AG08396 (cell line): ENCODE results near the gene HSD11B1L.

Experiments
- DNase-seq: peaks from one replicate; pipeline ENCODE4 v3.0.0; 2012; ENCODE audit warnings: low spot score, mixed read lengths

HSD11B1L gene

DNA sequence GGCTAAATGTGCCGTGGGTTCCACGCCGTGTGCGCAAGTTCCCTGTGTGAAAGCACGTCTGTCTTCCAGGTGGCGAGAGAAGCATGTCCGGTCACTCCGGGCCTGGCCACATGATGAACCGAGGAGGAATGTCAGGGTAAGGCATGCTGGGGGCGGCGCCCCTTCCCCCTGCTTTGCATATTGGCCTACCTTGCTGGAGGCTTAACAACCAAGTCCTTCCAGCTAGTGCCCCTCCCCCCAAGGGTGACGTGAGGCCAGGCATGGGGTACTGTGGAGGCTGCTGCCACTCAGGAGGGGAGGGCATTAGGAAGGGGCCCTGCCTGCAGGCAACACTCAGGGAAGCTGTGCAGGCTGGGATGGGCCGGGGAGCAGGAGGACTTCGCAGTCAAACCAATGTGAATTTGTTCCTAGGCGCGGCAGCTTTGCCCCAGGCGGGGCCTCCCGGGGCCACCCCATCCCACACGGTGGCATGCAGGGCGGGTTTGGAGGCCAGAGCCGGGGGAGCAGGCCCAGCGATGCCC, 13.0 kb upstream of the HSD11B1L start:
- DNase-seq = no peak

DNA sequence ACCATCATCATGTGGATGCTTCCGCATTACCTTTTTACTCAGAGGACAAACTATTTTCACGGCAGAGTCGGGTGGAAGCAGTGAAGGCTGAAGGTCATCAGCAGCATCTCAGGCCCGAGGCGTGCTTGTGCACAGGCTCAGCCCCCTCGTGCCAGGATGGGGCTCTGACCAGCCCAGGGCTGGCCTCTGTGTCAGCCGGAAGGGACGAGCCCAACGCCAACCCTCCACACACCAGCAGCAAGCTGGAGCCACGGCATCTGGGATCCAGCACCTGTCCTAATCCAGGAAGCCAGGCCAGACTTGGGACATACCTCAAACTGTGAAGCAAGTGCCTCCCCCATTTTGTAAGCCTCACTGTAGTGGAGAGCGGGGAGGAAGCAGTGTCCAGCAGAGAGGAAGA, 11.6 kb upstream of the HSD11B1L start:
- DNase-seq = no peak

DNA sequence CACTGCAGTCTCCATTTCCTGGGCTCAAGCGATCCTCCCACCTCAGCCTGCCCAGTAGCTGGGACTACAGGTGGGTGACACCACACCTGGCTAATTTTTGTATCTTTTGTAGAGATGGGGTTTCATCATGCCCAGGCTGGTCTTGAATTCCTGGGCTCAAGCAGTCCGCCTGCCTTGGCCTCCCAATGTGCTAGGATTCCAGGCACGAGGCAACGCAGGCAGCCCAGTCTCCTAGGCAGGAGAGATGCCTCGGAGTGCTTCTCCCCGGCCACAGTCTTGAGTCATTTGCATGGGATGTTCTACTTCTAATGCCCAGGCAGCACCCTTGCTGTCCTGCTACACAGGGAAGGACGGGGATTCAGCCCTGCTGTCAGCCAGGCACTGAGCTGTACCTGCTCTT, 9.2 kb upstream of the HSD11B1L start:
- no peak for DNase-seq

GRCh38 chr19:5672708-5673459, 7.9 kb upstream of the HSD11B1L start:
- no peak for DNase-seq

GRCh38 chr19:5673752-5674151, 7.1 kb upstream of the HSD11B1L start:
- DNase-seq = no peak

DNA sequence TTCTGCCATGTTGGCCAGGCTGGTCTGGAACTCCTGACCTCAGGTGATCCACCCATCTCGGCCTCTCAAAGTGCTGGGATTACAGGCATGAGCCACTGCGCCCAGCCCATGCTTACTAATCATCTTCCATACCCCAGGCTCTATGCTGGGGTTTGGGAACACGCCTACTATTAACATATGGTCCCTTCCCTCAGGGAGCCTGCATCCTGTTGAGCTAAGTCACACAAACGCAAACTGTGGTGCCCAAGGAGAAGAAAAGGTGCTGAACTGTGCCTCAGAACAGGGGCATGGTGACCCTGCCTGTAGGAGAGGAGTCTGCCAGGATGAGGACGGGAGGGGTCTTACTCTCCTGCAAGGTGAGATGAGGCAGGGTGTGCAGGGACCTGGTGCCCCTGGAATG, 6.1 kb upstream of the HSD11B1L start:
- DNase-seq = no peak

GRCh38 chr19:5676105-5676771, 4.6 kb upstream of the HSD11B1L start:
- DNase-seq = no peak

- DNase-seq = no peak
Observed at GRCh38 chr19:5676772-5677105, 4.1 kb upstream of the HSD11B1L start.

DNA sequence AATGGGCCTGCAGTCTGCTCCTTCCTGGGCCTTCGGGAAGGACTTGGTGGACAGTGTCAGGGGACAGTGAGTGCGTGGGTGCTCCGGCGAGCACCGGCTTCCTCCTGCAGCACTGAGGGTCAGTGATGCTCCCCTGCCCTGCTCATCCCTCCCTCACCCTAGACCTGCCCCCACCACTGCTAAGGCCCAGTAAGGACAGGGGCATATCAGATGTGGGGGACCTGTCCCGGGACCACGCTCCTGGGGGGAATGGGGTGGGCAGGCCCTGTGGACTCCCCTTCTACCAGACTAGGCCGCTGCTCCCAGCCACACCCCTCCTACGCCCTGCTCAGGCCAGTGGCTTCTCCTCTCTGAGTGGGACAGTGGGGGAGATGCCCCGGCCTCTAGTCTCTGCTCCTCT, 3.7 kb upstream of the HSD11B1L start:
- no peak for DNase-seq

- no peak for DNase-seq
Observed at GRCh38 chr19:5677580-5677979, 3.2 kb upstream of the HSD11B1L start.

GRCh38 chr19:5678071-5678718, 2.6 kb upstream of the HSD11B1L start:
- no peak for DNase-seq

GRCh38 chr19:5679289-5680083, 1.3 kb upstream of the HSD11B1L start:
- no peak for DNase-seq

DNA sequence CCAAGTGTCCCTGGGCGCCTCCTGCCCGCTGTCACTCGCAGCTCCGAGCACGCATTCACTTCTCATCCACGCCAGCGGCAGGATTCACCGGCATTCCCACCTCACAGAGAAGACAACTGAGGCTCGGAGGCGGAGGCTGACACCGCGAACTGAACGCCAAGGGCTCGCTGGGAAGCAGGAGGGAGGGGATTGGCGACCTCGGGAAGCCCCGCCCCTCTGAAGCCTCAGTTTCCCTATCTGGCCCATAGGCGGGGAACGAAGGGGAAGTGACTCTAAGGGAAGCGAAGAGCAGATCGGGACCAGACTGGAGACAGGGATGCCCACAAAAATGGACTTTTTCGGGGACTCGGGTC, 767 bp upstream of the HSD11B1L start:
- peak; percentile 55 for DNase-seq

DNA sequence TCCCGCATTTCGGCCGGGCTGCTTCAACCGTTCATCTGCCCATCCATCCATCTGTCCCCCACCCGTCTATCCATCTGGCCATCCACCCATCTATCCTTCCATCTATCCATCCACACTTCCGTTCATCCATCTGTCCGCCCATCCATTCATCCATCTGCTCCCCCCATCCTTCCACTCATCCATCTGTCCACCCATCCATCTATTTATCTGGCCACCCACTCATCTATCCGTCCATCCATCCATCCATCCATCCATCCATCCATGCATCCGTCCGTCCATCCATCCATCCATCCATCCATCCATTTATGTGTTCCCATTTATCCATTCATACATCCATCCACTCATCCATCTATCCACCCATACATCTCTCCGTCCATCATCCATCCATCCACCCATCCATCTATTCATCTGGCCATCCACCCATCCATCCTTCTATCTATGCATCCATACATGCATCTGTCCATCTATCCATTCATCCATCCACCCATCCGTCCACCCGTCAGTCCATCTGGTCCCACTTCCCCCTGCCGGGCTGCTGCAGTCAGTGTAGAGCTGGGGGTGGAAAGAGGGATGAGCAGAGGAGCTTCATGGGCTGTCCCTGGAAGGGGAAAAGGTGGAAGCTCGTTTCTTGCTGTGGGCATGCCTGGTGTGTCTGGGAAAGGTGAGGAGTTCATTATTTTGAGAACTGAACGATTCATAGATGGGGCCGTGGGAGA, 722 bp downstream of the HSD11B1L start:
- DNase-seq = no peak

- DNase-seq = no peak
Observed at GRCh38 chr19:5682107-5682482, 1.3 kb downstream of the HSD11B1L start.

- DNase-seq = no peak
Observed at GRCh38 chr19:5683177-5683886, 2.5 kb downstream of the HSD11B1L start.

- DNase-seq = no peak
Observed at GRCh38 chr19:5684694-5685430, 4.0 kb downstream of the HSD11B1L start.

DNA sequence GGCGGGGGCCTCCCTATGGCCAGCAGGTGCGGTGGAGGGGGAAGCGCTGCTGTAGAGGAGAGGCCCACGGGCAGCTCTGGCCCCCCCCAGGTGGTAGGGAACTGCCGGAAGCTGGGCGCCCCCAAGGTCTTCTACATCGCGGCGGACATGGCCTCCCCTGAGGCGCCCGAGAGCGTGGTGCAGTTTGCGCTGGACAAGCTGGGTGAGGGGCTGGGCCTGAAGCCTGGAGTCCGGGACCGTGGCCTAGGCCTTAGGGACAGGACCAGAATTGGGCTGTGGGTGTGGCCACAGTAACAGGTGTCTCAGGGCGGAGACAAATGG, 5.5 kb downstream of the HSD11B1L start:
- no peak for DNase-seq

DNA sequence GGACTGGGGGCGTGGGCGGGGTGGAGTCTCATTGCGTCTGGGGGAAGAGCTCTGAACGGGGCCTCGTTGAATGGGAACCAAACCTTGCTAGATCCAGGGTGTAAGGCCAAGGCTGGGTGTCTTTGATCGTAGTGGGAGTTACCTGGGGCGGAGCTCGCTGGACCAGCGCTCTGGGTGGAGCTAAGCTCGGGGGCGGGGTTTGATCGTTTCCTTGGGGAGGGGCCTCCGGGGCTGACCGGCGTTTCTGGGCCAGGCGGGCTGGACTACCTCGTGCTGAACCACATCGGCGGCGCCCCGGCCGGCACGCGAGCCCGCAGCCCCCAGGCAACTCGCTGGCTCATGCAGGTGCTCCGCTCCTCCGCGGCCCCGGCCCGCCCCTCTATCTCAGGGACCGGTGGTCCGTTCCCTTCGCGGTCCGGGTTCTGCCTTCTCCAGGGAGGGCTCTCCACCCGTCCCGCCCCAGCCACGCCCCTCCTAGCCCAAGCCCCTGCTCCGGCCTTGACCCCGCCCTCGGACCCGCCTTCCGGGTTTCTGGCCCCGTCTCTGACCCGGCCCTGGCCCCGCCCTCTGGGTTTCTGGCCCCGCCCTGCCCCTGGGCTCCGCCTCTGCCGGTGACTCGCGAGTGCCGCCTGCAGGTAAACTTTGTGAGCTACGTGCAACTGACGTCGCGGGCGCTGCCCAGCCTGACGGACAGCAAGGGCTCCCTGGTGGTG, 6.0 kb downstream of the HSD11B1L start:
- DNase-seq = peak; percentile 99
